Endothelial cell of umbilical vein (primary cell): ENCODE measurements around the gene DNAAF5. TPM values are rescaled to one million over a fixed set of nuclear protein-coding genes. Genes with fewer than 3 reads are reported as not detected.

Experiments
- BruUV-seq: library from RNA; stranded (reverse); fragments of 400-500 nt; replicated peaks from 2 replicates; lab custom pipeline; 2021; lab: Mats Ljungman, UMichigan
- CTCF ChIA-PET: fragments of 300-600, 350-600 bp; sonication (Branson Sonifier 250); formaldehyde crosslinking; loops from one replicate; lab custom pipeline; 2021; ENCODE audit warnings: antibody characterized with exemption, inconsistent platforms; lab: Charles Lee
- POLR2A ChIA-PET: fragments of 300-600, 350-600 bp; sonication (Branson Sonifier 250); formaldehyde crosslinking; loops from one replicate; lab custom pipeline; 2021; ENCODE audit warnings: antibody characterized with exemption, inconsistent platforms; lab: Charles Lee
- DNase-seq: peaks from one replicate; pipeline ENCODE4 v3.0.0-alpha.2; 2011; ENCODE audit warnings: low read depth, low spot score
- FAIRE-seq: peaks from 2 replicates; lab custom pipeline; 2011; peaks lifted over from hg19 to GRCh38; lab: Jason Lieb, UNC
- H2AFZ ChIP-seq: 2 replicates; pipeline ENCODE4 v1.6.0; 2012; ENCODE audit warnings: low read depth, low read length, control low read depth, inconsistent platforms
- H3K27ac ChIP-seq: 2 replicates; pipeline ENCODE4 v1.5.1; 2011; ENCODE audit warnings: low read depth, mild to moderate bottlenecking, control low read depth, low read length, moderate library complexity; ENCODE audit not compliant: insufficient read depth
- H3K27me3 ChIP-seq, 2 experiments: 2 replicates each; pipeline versions ENCODE4 v1.6.0 to v1.6.1; 2011; ENCODE audit warnings: low read length in 2 of 2, mixed read lengths in 1 of 2; ENCODE audit not compliant: control insufficient read depth in 2 of 2, insufficient read depth in 2 of 2
- H3K36me3 ChIP-seq, 2 experiments: 2 replicates in 1 of 2; 3 replicates in 1 of 2; pipeline ENCODE4 v1.5.1; 2011; ENCODE audit warnings: low read length in 2 of 2, mild to moderate bottlenecking in 1 of 2, moderate library complexity in 1 of 2; ENCODE audit not compliant: control insufficient read depth in 2 of 2, insufficient read depth in 2 of 2; ENCODE audit errors: extremely low read depth in 1 of 2
- H3K4me1 ChIP-seq: 3 replicates; pipeline ENCODE4 v1.5.1; 2011; ENCODE audit warnings: mild to moderate bottlenecking, low read length; ENCODE audit not compliant: control insufficient read depth, insufficient read depth; ENCODE audit errors: extremely low read depth
- H3K4me2 ChIP-seq: 2 replicates; pipeline ENCODE4 v1.6.1; 2011; ENCODE audit warnings: low read length, control low read depth, mixed read lengths; ENCODE audit not compliant: insufficient read depth
- H3K4me3 ChIP-seq, 3 experiments: fragments of 200-600 bp in 1 of 3; sonication (generic), shearing (Covaris generic) in 1 of 3; replicated peaks in 1 of 3; 2 replicates each; pipeline ENCODE4 v1.5.1; 2011 to 2016; ENCODE audit warnings: control low read depth in 3 of 3, low read length in 3 of 3, mild to moderate bottlenecking in 2 of 3, inconsistent platforms in 1 of 3, low read depth in 1 of 3, moderate library complexity in 1 of 3; ENCODE audit not compliant: insufficient read depth in 1 of 3
- H3K79me2 ChIP-seq: 2 replicates; pipeline ENCODE4 v1.6.0; 2012; ENCODE audit warnings: low read length, inconsistent platforms; ENCODE audit not compliant: control insufficient read depth, insufficient read depth
- H3K9ac ChIP-seq: replicated peaks from 2 replicates; pipeline ENCODE3; 2011; ENCODE audit warnings: low read length, control low read depth; ENCODE audit not compliant: insufficient read depth; ENCODE audit errors: extremely low read depth
- H3K9me1 ChIP-seq: replicated peaks from 3 replicates; pipeline ENCODE4 v1.6.0; 2011; ENCODE audit warnings: mild to moderate bottlenecking, low read length; ENCODE audit not compliant: control insufficient read depth, insufficient read depth; ENCODE audit errors: extremely low read depth
- H3K9me3 ChIP-seq: replicated peaks from 2 replicates; pipeline ENCODE4 v1.5.1; 2012; ENCODE audit warnings: low read length, inconsistent platforms; ENCODE audit not compliant: control insufficient read depth, insufficient read depth
- H4K20me1 ChIP-seq: replicated peaks from 2 replicates; pipeline ENCODE3; 2011; ENCODE audit warnings: mild to moderate bottlenecking, low read length; ENCODE audit not compliant: control insufficient read depth, insufficient read depth; ENCODE audit errors: extremely low read depth
- EZH2 ChIP-seq: IDR thresholded peaks from 2 replicates; pipeline ENCODE4 v1.6.1; 2012; ENCODE audit warnings: borderline replicate concordance, low read depth, mild to moderate bottlenecking, moderate library complexity, low read length, inconsistent platforms; ENCODE audit not compliant: severe bottlenecking
- FOS ChIP-seq: IDR thresholded peaks from 2 replicates; pipeline ENCODE4 v1.6.1; 2011; ENCODE audit warnings: mild to moderate bottlenecking, low read length, moderate library complexity, borderline replicate concordance; ENCODE audit not compliant: insufficient read depth
- GATA2 ChIP-seq: IDR thresholded peaks from 2 replicates; pipeline ENCODE4 v1.7.0; 2011; ENCODE audit warnings: low read depth, mild to moderate bottlenecking, moderate library complexity, mixed read lengths, low read length; ENCODE audit not compliant: insufficient read length, insufficient read depth
- JUN ChIP-seq: IDR thresholded peaks from 2 replicates; pipeline ENCODE4 v1.6.1; 2011; ENCODE audit warnings: borderline replicate concordance, low read depth; ENCODE audit not compliant: insufficient read length, insufficient read depth
- MYC ChIP-seq: IDR thresholded peaks from one replicate; pipeline ENCODE4 v1.6.1; 2011; ENCODE audit warnings: mild to moderate bottlenecking, low read depth, low read length
- POLR2A ChIP-seq: IDR thresholded peaks from 2 replicates; pipeline ENCODE4 v1.6.1; 2012; ENCODE audit warnings: low read depth, mild to moderate bottlenecking, control low read depth, low read length
- POLR2AphosphoS5 ChIP-seq: IDR thresholded peaks from 2 replicates; pipeline ENCODE4 v1.6.1; 2012; ENCODE audit warnings: low read depth, mild to moderate bottlenecking, control low read depth, low read length, moderate library complexity; ENCODE audit not compliant: insufficient read depth
- dilution Hi-C: fragments of 300-500 bp; cut with MboI; formaldehyde crosslinking; loops from one replicate; pipeline ENCODE4 v1.15.0; 2019; ENCODE audit warnings: low sequenced_read_pairs; ENCODE audit not compliant: extremely low pct_ligation_motif_present
- intact Hi-C: fragments of 100-400 bp; cut with micrococcal nuclease; formaldehyde crosslinking; loops from one replicate; pipeline ENCODE4 v1.10.0; 2022
- polyA plus RNA-seq, 4 experiments: library from polyadenylated mRNA; depleted of rRNA in 3 of 4; stranded (reverse) in 3 of 4; unstranded in 1 of 4; fragments of >200 nt; gene quantifications; 2 replicates each; pipeline versions ENCODE4 v1.2.1 to v1.2.3, GENCODE V29; 2011 to 2012; ENCODE audit warnings: missing spikeins in 1 of 4
- total RNA-seq: library from RNA; stranded (reverse); gene quantifications from 2 replicates; pipeline ENCODE4 v1.2.3, GENCODE V29; 2021
- TF ChIP-seq, protein P1 (sequence below): IDR thresholded peaks from 2 replicates; pipeline ENCODE4 v1.6.1; 2011; ENCODE audit not compliant: insufficient read depth, insufficient read length
- TF ChIP-seq, protein P2 (sequence below), 2 donors: IDR thresholded peaks; 1 replicate in 1 of 2; 2 replicates in 1 of 2; pipeline ENCODE4 v1.5.1; 2011; ENCODE audit warnings: low read length in 2 of 2, mild to moderate bottlenecking in 2 of 2, moderate library complexity in 2 of 2, control low read depth in 1 of 2, inconsistent platforms in 1 of 2, low read depth in 1 of 2; ENCODE audit not compliant: insufficient read depth in 1 of 2; ENCODE audit errors: extremely low read depth in 1 of 2

Gene DNAAF5
- total and polyA plus RNA-seq, 2 donors (not counting 3 experiments of a cell fraction or from before 2014, with no cell fraction given): 49.3 to 65.5 TPM

DNA sequence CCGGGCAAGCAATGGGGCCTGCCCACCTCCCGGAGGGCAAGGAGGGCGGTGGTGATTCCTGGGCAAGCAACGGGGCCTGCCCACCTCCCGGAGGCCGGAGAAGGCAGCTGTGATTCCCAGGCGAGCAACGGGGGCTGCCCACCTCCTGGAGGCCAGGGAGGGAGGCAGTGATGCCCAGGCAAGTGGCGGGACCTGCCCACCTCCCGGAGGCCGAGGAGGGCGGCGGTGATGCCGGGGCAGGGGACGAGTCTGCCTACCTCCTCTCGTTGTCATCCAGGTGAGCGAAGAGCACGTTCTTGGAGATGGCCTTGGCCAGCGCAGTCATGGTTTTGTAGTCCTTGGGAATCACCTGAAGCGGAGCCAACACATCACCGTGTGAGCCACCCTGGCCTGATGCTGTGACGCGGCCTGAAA, 49.5 kb upstream of the DNAAF5 start:
- no peaks in the 10 kb centered on the region for H3K9me1 ChIP-seq
- dilution Hi-C loops (no loop called here), intact Hi-C loops (no loop called here)
- H3K79me2 ChIP-seq: no peaks in the 10 kb centered on the region
- POLR2A ChIA-PET: no interaction called here
- no peak overlapping the region for H2AFZ ChIP-seq
- TF ChIP-seq, protein P1, sequence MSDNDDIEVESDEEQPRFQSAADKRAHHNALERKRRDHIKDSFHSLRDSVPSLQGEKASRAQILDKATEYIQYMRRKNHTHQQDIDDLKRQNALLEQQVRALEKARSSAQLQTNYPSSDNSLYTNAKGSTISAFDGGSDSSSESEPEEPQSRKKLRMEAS: no peak
- TF ChIP-seq, protein P2, sequence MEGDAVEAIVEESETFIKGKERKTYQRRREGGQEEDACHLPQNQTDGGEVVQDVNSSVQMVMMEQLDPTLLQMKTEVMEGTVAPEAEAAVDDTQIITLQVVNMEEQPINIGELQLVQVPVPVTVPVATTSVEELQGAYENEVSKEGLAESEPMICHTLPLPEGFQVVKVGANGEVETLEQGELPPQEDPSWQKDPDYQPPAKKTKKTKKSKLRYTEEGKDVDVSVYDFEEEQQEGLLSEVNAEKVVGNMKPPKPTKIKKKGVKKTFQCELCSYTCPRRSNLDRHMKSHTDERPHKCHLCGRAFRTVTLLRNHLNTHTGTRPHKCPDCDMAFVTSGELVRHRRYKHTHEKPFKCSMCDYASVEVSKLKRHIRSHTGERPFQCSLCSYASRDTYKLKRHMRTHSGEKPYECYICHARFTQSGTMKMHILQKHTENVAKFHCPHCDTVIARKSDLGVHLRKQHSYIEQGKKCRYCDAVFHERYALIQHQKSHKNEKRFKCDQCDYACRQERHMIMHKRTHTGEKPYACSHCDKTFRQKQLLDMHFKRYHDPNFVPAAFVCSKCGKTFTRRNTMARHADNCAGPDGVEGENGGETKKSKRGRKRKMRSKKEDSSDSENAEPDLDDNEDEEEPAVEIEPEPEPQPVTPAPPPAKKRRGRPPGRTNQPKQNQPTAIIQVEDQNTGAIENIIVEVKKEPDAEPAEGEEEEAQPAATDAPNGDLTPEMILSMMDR (IDR thresholded peaks at IDR 0.05; ENCODE audit: extremely low read depth in 1 of 2, insufficient read depth in 1 of 2, low read depth in 1 of 2, low read length in 2 of 2): no peak
- TF ChIP-seq JUN: no peak
- TF ChIP-seq EZH2: no peak
- no peak for TF ChIP-seq POLR2A
- TF ChIP-seq MYC: no peak
- no peak for TF ChIP-seq GATA2
- no peak for TF ChIP-seq POLR2AphosphoS5
- TF ChIP-seq FOS: no peak
- no peak overlapping the region for H3K4me2 ChIP-seq
- no peaks in the 10 kb centered on the region for H4K20me1 ChIP-seq
- CTCF ChIA-PET: no interaction called here
- BruUV-seq: no TSS peak
- peaks cover 0 to 15% of the 10 kb centered on the region in 2 experiments for H3K36me3 ChIP-seq
- no peak overlapping the region for H3K4me3 ChIP-seq
- no peak for DNase-seq
- no peaks in the 10 kb centered on the region for H3K9me3 ChIP-seq
- no peak overlapping the region for H3K27ac ChIP-seq
- H3K27me3 ChIP-seq: no peaks in the 10 kb centered on the region
- no peak overlapping the region for H3K9ac ChIP-seq
- no peaks in the 10 kb centered on the region for H3K4me1 ChIP-seq
- FAIRE-seq: no peak
